Central memory CD8-positive, alpha-beta T cell (primary cell): ENCODE measurements around the gene COLQ.

ENCODE experiments used
- ATAC-seq: fragments of 150-1000 bp; cut with Tn5 transposase; replicated peaks from 2 replicates; pipeline ENCODE4 v1.10.0; 2022; ENCODE audit warnings: mild to moderate bottlenecking, moderate FRiP score, moderate number of reproducible peaks; ENCODE audit not compliant: poor library complexity, severe bottlenecking; ENCODE audit errors: extremely low read depth
- DNase-seq, 2 donors: peaks; one replicate each; pipeline ENCODE4 v3.0.0; 2021; ENCODE audit warnings: low spot score in 2 of 2
- H3K27ac Mint-ChIP-seq: one replicate; pipeline ENCODE4 v1.8.0; 2022; ENCODE audit warnings: low read depth, mild to moderate bottlenecking, moderate library complexity, mixed read lengths
- H3K27me3 Mint-ChIP-seq: one replicate; pipeline ENCODE4 v1.8.0; 2022; ENCODE audit warnings: mixed read lengths
- H3K36me3 Mint-ChIP-seq: one replicate; pipeline ENCODE4 v1.8.0; 2022; ENCODE audit warnings: mild to moderate bottlenecking, moderate library complexity, mixed read lengths; ENCODE audit not compliant: insufficient read depth
- H3K4me1 Mint-ChIP-seq: one replicate; pipeline ENCODE4 v1.8.0; 2022; ENCODE audit warnings: mixed read lengths
- H3K4me3 Mint-ChIP-seq: one replicate; pipeline ENCODE4 v1.8.0; 2022; ENCODE audit warnings: mild to moderate bottlenecking, moderate library complexity, mixed read lengths
- H3K9me3 Mint-ChIP-seq: one replicate; pipeline ENCODE4 v1.8.0; 2022; ENCODE audit warnings: mixed read lengths

COLQ gene

GRCh38 chr3:15456321-15456720, 65.2 kb downstream of the COLQ start:
- ATAC-seq (no peak), DNase-seq (no peak)
- H3K4me1 Mint-ChIP-seq = peaks cover 27% of the 10 kb centered on the region
- H3K36me3 Mint-ChIP-seq = no peaks in the 10 kb centered on the region
- no peak overlapping the region for H3K4me3 Mint-ChIP-seq
- H3K9me3 Mint-ChIP-seq = peaks cover 5% of the 10 kb centered on the region
- H3K27me3 Mint-ChIP-seq = no peaks in the 10 kb centered on the region
- no peak overlapping the region for H3K27ac Mint-ChIP-seq

- H3K4me1 Mint-ChIP-seq = peaks cover 21% of the 10 kb centered on the region
- no peaks in the 10 kb centered on the region for H3K27me3 Mint-ChIP-seq
- DNase-seq = no peak
- H3K36me3 Mint-ChIP-seq = peaks cover 2% of the 10 kb centered on the region
- no peak overlapping the region for H3K4me3 Mint-ChIP-seq
- no peak for ATAC-seq
- H3K27ac Mint-ChIP-seq = no peak overlapping the region
- peaks cover 5% of the 10 kb centered on the region for H3K9me3 Mint-ChIP-seq
These were observed 65.8 kb downstream of the COLQ start for GRCh38 chr3:15455756-15456155.

GRCh38 chr3:15454965-15455364, 66.5 kb downstream of the COLQ start:
- no peak for DNase-seq
- Mint-ChIP-seq H3K27me3 (no peaks in the 10 kb centered on the region), H3K9me3 (peaks cover 5% of the 10 kb centered on the region), H3K36me3 (peaks cover 2% of the 10 kb centered on the region), H3K4me1 (peaks cover 13% of the 10 kb centered on the region), H3K4me3 (no peak overlapping the region), H3K27ac (no peak overlapping the region)
- no peak for ATAC-seq

- DNase-seq (no peak), ATAC-seq (no peak)
- no peak overlapping the region for H3K27ac Mint-ChIP-seq
- peaks cover 10% of the 10 kb centered on the region for H3K4me1 Mint-ChIP-seq
- peaks cover 3% of the 10 kb centered on the region for H3K36me3 Mint-ChIP-seq
- H3K4me3 Mint-ChIP-seq = no peak overlapping the region
- peaks cover 5% of the 10 kb centered on the region for H3K9me3 Mint-ChIP-seq
- no peaks in the 10 kb centered on the region for H3K27me3 Mint-ChIP-seq
These were observed 67.4 kb downstream of the COLQ start for GRCh38 chr3:15453991-15454625.

- Mint-ChIP-seq H3K27ac (no peak overlapping the region), H3K4me3 (no peak overlapping the region), H3K9me3 (peaks cover 5% of the 10 kb centered on the region), H3K27me3 (no peaks in the 10 kb centered on the region), H3K4me1 (peaks cover 10% of the 10 kb centered on the region), H3K36me3 (peaks cover 3% of the 10 kb centered on the region)
- DNase-seq = no peak
- no peak for ATAC-seq
These were observed 68.0 kb downstream of the COLQ start for GRCh38 chr3:15453501-15453900.

- H3K4me1 Mint-ChIP-seq = peaks cover 5% of the 10 kb centered on the region
- ATAC-seq (no peak), DNase-seq (no peak)
- no peak overlapping the region for H3K4me3 Mint-ChIP-seq
- no peaks in the 10 kb centered on the region for H3K27me3 Mint-ChIP-seq
- H3K36me3 Mint-ChIP-seq = peaks cover 3% of the 10 kb centered on the region
- H3K9me3 Mint-ChIP-seq = peaks cover under 1% of the 10 kb centered on the region
- no peak overlapping the region for H3K27ac Mint-ChIP-seq
These were observed 68.5 kb downstream of the COLQ start for GRCh38 chr3:15452961-15453360.

GRCh38 chr3:15452156-15452555, 69.3 kb downstream of the COLQ start:
- Mint-ChIP-seq H3K4me1 (peaks cover 5% of the 10 kb centered on the region), H3K4me3 (no peak overlapping the region), H3K36me3 (peaks cover 3% of the 10 kb centered on the region), H3K27ac (no peak overlapping the region), H3K9me3 (no peaks in the 10 kb centered on the region), H3K27me3 (no peaks in the 10 kb centered on the region)
- DNase-seq = no peak
- no peak for ATAC-seq

GRCh38 chr3:15451216-15452113, 70.0 kb downstream of the COLQ start:
- H3K27ac Mint-ChIP-seq = no peak overlapping the region
- peaks cover 3% of the 10 kb centered on the region for H3K36me3 Mint-ChIP-seq
- no peak overlapping the region for H3K4me3 Mint-ChIP-seq
- ATAC-seq (no peak), DNase-seq (no peak)
- H3K27me3 Mint-ChIP-seq = no peaks in the 10 kb centered on the region
- H3K9me3 Mint-ChIP-seq = no peaks in the 10 kb centered on the region
- peaks cover 5% of the 10 kb centered on the region for H3K4me1 Mint-ChIP-seq

GRCh38 chr3:15450438-15451215, 70.9 kb downstream of the COLQ start:
- no peak for DNase-seq
- no peak overlapping the region for H3K4me3 Mint-ChIP-seq
- peaks cover 3% of the 10 kb centered on the region for H3K36me3 Mint-ChIP-seq
- no peaks in the 10 kb centered on the region for H3K9me3 Mint-ChIP-seq
- peaks cover 5% of the 10 kb centered on the region for H3K4me1 Mint-ChIP-seq
- H3K27me3 Mint-ChIP-seq = no peaks in the 10 kb centered on the region
- no peak overlapping the region for H3K27ac Mint-ChIP-seq
- no peak for ATAC-seq

- no peak overlapping the region for H3K27ac Mint-ChIP-seq
These were observed 71.8 kb downstream of the COLQ start for GRCh38 chr3:15449489-15450224.

GRCh38 chr3:15443826-15444524, 77.5 kb downstream of the COLQ start:
- H3K36me3 Mint-ChIP-seq = peaks cover 34% of the 10 kb centered on the region
- H3K4me1 Mint-ChIP-seq = peaks cover 11% of the 10 kb centered on the region
- H3K9me3 Mint-ChIP-seq = no peaks in the 10 kb centered on the region

More at GRCh38 chr3:15449489-15450224, 71.8 kb downstream of the COLQ start:
- ATAC-seq (no peak), DNase-seq (no peak)
- no peaks in the 10 kb centered on the region for H3K9me3 Mint-ChIP-seq
- peaks cover 5% of the 10 kb centered on the region for H3K36me3 Mint-ChIP-seq
- H3K4me3 Mint-ChIP-seq = no peak overlapping the region
- H3K4me1 Mint-ChIP-seq = peaks cover 5% of the 10 kb centered on the region
- H3K27me3 Mint-ChIP-seq = no peaks in the 10 kb centered on the region

More at GRCh38 chr3:15443826-15444524, 77.5 kb downstream of the COLQ start:
- ATAC-seq (no peak), DNase-seq (no peak)
- no peaks in the 10 kb centered on the region for H3K27me3 Mint-ChIP-seq
- H3K27ac Mint-ChIP-seq = no peak overlapping the region
- no peak overlapping the region for H3K4me3 Mint-ChIP-seq
